ENCODE results near the gene FAM9B.

GRCh38 chrX:9033179-9033578 lies 748 bp downstream of the FAM9B start:
- no peak for TF ChIP-seq CTCF (IDR thresholded peaks at IDR 0.05)
- no peak for TF ChIP-seq POLR2A (IDR thresholded peaks at IDR 0.05)
